Forelimb muscle (tissue), 1 donor: ENCODE measurements around the gene ZNF354B. TPM values are rescaled to one million over a fixed set of nuclear protein-coding genes. Genes with fewer than 3 reads are reported as not detected.
"Not testable (repeated sequence)": the region's sequence is repeated elsewhere in the genome, so short reads cannot be mapped to it uniquely, and the experiment has no call there.

Experiments used
- DNase-seq: peaks from one replicate; pipeline ENCODE4 v3.0.0-alpha.2; 2013; ENCODE audit warnings: low read depth
- polyA plus RNA-seq: library from polyadenylated mRNA; unstranded; fragments of 120-200 nt; gene quantifications from one replicate; pipeline ENCODE4 v1.2.1, GENCODE V29; 2013; ENCODE audit not compliant: insufficient read length

The ZNF354B gene
- polyA plus RNA-seq, result 16.2 TPM

GRCh38 chr5:178859625-178860521 lies at the start of gene ZNF354B:
Gene ZNF354B (plus strand): TSS chr5:178859953. CDS start chr5:178861048, 1,095 bp downstream.
- DNase-seq, result peak; percentile 81

- DNase-seq, result no peak
Measured at GRCh38 chr5:178817506-178817905, 42.2 kb upstream of the ZNF354B start.

- no peak for DNase-seq
Measured at GRCh38 chr5:178818094-178818493, 41.7 kb upstream of the ZNF354B start.

GRCh38 chr5:178820001-178820400 lies 39.8 kb upstream of the ZNF354B start:
- DNase-seq, result no peak

- no peak for DNase-seq
Measured at GRCh38 chr5:178825444-178825843, 34.3 kb upstream of the ZNF354B start.

- no peak for DNase-seq
Measured at GRCh38 chr5:178826216-178826615, 33.5 kb upstream of the ZNF354B start.

GRCh38 chr5:178827636-178828035 lies 32.1 kb upstream of the ZNF354B start:
- DNase-seq, result no peak

GRCh38 chr5:178831049-178831448 lies 28.7 kb upstream of the ZNF354B start:
- DNase-seq, result no peak

- no peak for DNase-seq
Measured at GRCh38 chr5:178832618-178833201, 27.0 kb upstream of the ZNF354B start.

GRCh38 chr5:178836628-178837027 lies 23.1 kb upstream of the ZNF354B start:
- DNase-seq, result no peak

- DNase-seq, result not testable (repeated sequence)
Measured at GRCh38 chr5:178838695-178839318, 20.9 kb upstream of the ZNF354B start.

GRCh38 chr5:178839319-178839704 lies 20.4 kb upstream of the ZNF354B start:
- DNase-seq, result no peak

- DNase-seq, result not testable (repeated sequence)
Measured at GRCh38 chr5:178840399-178840798, 19.4 kb upstream of the ZNF354B start.

GRCh38 chr5:178849316-178849715 lies 10.4 kb upstream of the ZNF354B start:
- DNase-seq, result no peak

- no peak for DNase-seq
Measured at GRCh38 chr5:178851951-178852350, 7.8 kb upstream of the ZNF354B start.

- no peak for DNase-seq
Measured at GRCh38 chr5:178854284-178854683, 5.5 kb upstream of the ZNF354B start.

GRCh38 chr5:178860615-178861014 lies 862 bp downstream of the ZNF354B start:
- DNase-seq, result not testable (repeated sequence)

GRCh38 chr5:178861627-178862026 lies 1.9 kb downstream of the ZNF354B start:
- no peak for DNase-seq

- no peak for DNase-seq
Measured at GRCh38 chr5:178866946-178867345, 7.2 kb downstream of the ZNF354B start.

- no peak for DNase-seq
Measured at GRCh38 chr5:178869577-178869976, 9.8 kb downstream of the ZNF354B start.

GRCh38 chr5:178870411-178870810 lies 10.7 kb downstream of the ZNF354B start:
- no peak for DNase-seq

GRCh38 chr5:178872302-178872701 lies 12.5 kb downstream of the ZNF354B start:
- no peak for DNase-seq
